ENCODE data around the gene SCLY. TPM values are rescaled to one million over a fixed set of nuclear protein-coding genes. Genes with fewer than 3 reads are reported as not detected.

Gene SCLY
- total and polyA plus RNA-seq, 2 of the 8 experiments (the other 6 are each of a cell fraction or from before 2014, with no cell fraction given) = 79.0 to 79.5 TPM

DNA sequence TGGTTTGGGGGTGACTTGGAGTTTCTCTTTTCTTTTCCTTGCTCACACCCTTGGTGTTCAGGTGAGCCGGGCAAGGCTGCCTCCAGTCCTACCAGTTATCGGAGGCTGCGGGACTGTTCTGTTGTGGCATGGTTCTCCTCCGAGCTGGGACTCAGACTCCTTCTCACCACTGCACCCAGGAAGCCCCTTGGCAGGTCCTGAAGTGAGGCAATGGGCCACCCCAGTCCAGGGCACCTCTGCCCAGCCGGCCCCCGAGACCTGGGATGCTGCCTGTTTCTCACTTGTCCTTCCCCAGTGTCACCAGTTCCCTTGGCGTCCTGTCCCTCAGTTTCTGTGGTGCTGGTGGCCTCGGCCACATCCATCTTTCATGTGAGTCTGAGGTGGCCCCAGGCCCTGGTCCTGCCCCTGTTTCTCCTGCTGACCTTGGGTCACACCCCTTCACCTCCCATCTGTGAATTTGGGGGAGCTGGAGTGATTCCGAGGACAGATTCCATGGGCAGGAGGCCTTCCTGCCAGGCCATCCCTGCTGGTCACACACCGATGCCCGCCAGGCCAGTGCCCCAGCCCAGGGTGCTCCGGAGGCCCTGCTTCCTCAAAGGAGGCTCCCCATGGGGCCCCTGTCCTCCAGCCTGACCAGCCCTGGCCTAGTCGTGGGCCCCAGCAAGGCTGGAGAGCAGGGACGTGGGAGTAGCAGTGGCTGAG, 71.1 kb downstream of the SCLY start (continued):
- TF ChIP-seq JUN (IDR thresholded peaks at IDR 0.05; ENCODE audit: low read depth, low read length) (no peak), TAF1 (IDR thresholded peaks at IDR 0.05; ENCODE audit: low read depth, low read length) (no peak), BCL11A (IDR thresholded peaks at IDR 0.05; ENCODE audit: low read depth in 2 of 2, low read length in 2 of 2) (no peak)
